HepG2 (cell line): ENCODE measurements around the gene SERTAD2. TPM values are rescaled to one million over a fixed set of nuclear protein-coding genes. Genes with fewer than 3 reads are reported as not detected.

Source experiments
- BRCA1 ChIP-seq: sonication (generic); formaldehyde crosslinking; IDR thresholded peaks from 2 replicates; pipeline ENCODE4 v1.4.0; 2020; ENCODE audit warnings: missing genetic modification reagents
- E2F5 ChIP-seq: sonication (generic); formaldehyde crosslinking; conservative IDR thresholded peaks from 2 replicates; pipeline ENCODE4 v1.4.0; 2020; ENCODE audit warnings: missing genetic modification reagents
- HDAC2 ChIP-seq: sonication (generic); formaldehyde crosslinking; IDR thresholded peaks from 2 replicates; pipeline ENCODE4 v1.4.0; 2020; ENCODE audit warnings: missing genetic modification reagents
- IKZF5 ChIP-seq: IDR thresholded peaks from 2 replicates; pipeline ENCODE4 v1.6.1; 2018; ENCODE audit warnings: missing genetic modification reagents, mild to moderate bottlenecking, missing compliant biosample characterization
- JUN ChIP-seq: sonication (generic); formaldehyde crosslinking; IDR thresholded peaks from 2 replicates; pipeline ENCODE4 v1.4.0; 2020; ENCODE audit warnings: mild to moderate bottlenecking, missing genetic modification reagents
- KIAA2018 ChIP-seq: sonication (generic); formaldehyde crosslinking; IDR thresholded peaks from 2 replicates; pipeline ENCODE4 v1.5.0; 2020; ENCODE audit warnings: mild to moderate bottlenecking, missing genetic modification reagents, borderline replicate concordance
- MAFK ChIP-seq, 2 experiments: IDR thresholded peaks in 1 of 2; conservative IDR thresholded peaks in 1 of 2; 2 replicates each; pipeline ENCODE4 v1.6.1; 2011; ENCODE audit warnings: improper control_type of control experiment in 2 of 2, low read length in 2 of 2
- PHF8 ChIP-seq: sonication (generic); formaldehyde crosslinking; IDR thresholded peaks from 2 replicates; pipeline ENCODE4 v1.5.0; 2020; ENCODE audit warnings: missing genetic modification reagents
- RXRB ChIP-seq: IDR thresholded peaks from 2 replicates; pipeline ENCODE4 v1.6.1; 2016; ENCODE audit warnings: borderline replicate concordance, missing genetic modification reagents, missing compliant biosample characterization
- SIN3A ChIP-seq: IDR thresholded peaks from 2 replicates; pipeline ENCODE4 v1.6.1; 2011; ENCODE audit warnings: low read depth, mild to moderate bottlenecking, control low read depth, low read length, borderline replicate concordance
- ZBTB20 ChIP-seq: sonication (generic); formaldehyde crosslinking; IDR thresholded peaks from 2 replicates; pipeline ENCODE4 v1.8.1; 2023; ENCODE audit warnings: missing genetic modification reagents, low read depth, mild to moderate bottlenecking, borderline replicate concordance
- ZBTB38 ChIP-seq: sonication (generic); formaldehyde crosslinking; IDR thresholded peaks from 2 replicates; pipeline ENCODE4 v1.5.1; 2020; ENCODE audit warnings: mild to moderate bottlenecking, missing genetic modification reagents
- ZFP62 ChIP-seq: sonication (generic); formaldehyde crosslinking; IDR thresholded peaks from 2 replicates; pipeline ENCODE4 v1.4.0; 2020; ENCODE audit warnings: missing genetic modification reagents
- ZNF282 ChIP-seq: fragments of 450-650 bp; IDR thresholded peaks from 2 replicates; pipeline ENCODE4 v1.6.1; 2018; ENCODE audit not compliant: partially characterized antibody
- ZNF704 ChIP-seq: sonication (generic); formaldehyde crosslinking; IDR thresholded peaks from 2 replicates; pipeline ENCODE4 v1.8.1; 2023; ENCODE audit warnings: mild to moderate bottlenecking, inconsistent platforms, moderate library complexity, missing genetic modification reagents, borderline replicate concordance
- ZNF792 ChIP-seq: IDR thresholded peaks from 2 replicates; pipeline ENCODE4 v1.6.1; 2016
- ZNF83 ChIP-seq: sonication (generic); formaldehyde crosslinking; IDR thresholded peaks from 2 replicates; pipeline ENCODE4 v1.4.0; 2020; ENCODE audit warnings: missing genetic modification reagents, mild to moderate bottlenecking, borderline replicate concordance
- polyA plus RNA-seq, 8 experiments: library from polyadenylated mRNA; depleted of rRNA in 3 of 8; stranded (reverse) in 7 of 8; unstranded in 1 of 8; fragments of >200 nt; fragmentation: Illumina TruSeq in 4 of 8; extraction: Trizol in 4 of 8; gene quantifications; 2 replicates each; pipeline versions ENCODE4 v1.2.1 to v1.2.3, GENCODE V29; 2011 to 2016; ENCODE audit warnings: low read depth in 4 of 8, missing spikeins in 1 of 8, mixed read lengths in 1 of 8; ENCODE audit not compliant: insufficient read depth in 1 of 8
- total RNA-seq, 5 experiments: library from RNA; depleted of rRNA; stranded (reverse); fragments of >200 nt; fragmentation: Illumina TruSeq; extraction: Trizol; gene quantifications; 2 replicates each; pipeline ENCODE4 v1.2.3, GENCODE V29; 2016; ENCODE audit warnings: low read depth in 1 of 5

The SERTAD2 gene
- total and polyA plus RNA-seq, 2 of the 13 experiments (the other 11 are each of a cell fraction or from before 2014, with no cell fraction given): 6.7 to 22.6 TPM

GRCh38 chr2:64606479-64607363, 47.0 kb downstream of the SERTAD2 start (continued):
- TF ChIP-seq MAFK (conservative IDR thresholded peaks at IDR 0.05 in 1 of 2, IDR thresholded peaks at IDR 0.05 in 1 of 2; ENCODE audit: low read length in 2 of 2) (no peak), KIAA2018 (no peak), ZNF83 (CRISPR knock-in tag) (no peak), BRCA1 (no peak), E2F5 (no peak), ZBTB20 (CRISPR knock-in tag) (0 out of 2 replicates have a peak, but pooled peaks have one; percentile 53), RXRB (CRISPR knock-in tag) (peak; percentile 70), ZNF704 (CRISPR knock-in tag) (no peak), ZNF792 (CRISPR knock-in tag) (peak; percentile 28; the same call in 1 of the 2 replicates), IKZF5 (CRISPR knock-in tag) (no peak; the same call in 1 of the 2 replicates), ZFP62 (no peak), ZBTB38 (CRISPR knock-in tag) (no peak), JUN (CRISPR knock-in tag) (0 out of 2 replicates have a peak, but pooled peaks have one; percentile 39), PHF8 (CRISPR knock-in tag) (peak; percentile 63), ZNF282 (no peak), HDAC2 (CRISPR knock-in tag) (peak; percentile 77; the same call in 1 of the 2 replicates), SIN3A (peak; percentile 91)
